ENCODE results near the gene VWCE.

VWCE gene

DNA sequence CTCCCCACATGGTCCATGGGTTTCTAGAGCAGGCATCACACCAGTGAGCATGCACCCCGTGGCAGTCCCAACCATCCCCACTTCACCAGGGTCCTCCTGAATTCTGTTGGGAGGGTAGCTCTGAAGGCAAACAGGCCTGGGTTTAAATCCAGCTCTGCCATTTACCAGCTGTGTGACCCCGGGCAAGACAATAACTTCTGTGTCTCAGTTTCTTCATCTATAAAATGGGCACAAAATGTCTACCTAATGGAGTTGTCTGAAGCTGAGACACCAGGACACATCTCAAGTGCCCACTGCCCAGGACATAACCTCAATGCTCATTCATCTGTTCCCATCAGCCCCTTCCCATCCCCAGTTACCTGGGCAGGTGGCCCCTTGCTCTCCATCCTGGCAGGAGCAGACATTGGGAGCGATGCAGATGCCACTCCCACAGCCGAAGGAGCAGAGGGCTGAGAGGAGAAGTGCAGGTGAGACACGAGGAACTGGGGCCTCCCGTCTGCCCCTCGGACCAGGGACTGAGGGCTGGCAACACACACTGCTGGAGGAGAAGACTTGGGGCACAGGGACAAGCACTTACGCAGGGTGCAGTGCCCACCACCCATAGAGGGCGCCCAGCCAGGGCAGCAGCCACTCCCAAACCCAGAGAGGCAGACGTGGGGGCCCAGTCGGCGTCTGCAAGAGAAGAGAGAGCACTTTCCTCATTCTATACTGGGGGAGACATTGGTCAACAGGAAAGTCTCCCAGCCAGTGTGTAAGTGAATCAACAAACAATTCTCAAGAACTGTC is 4.0 kb downstream of the VWCE start:
- DNase-seq (ENCODE audit: low spot score in 2 of 2) (no peak), ATAC-seq (replicated peaks; ENCODE audit: extremely low read depth, poor library complexity, severe bottlenecking) (no peak)
- H3K4me3 Mint-ChIP-seq, result no peak overlapping the region
- no peak overlapping the region for H3K27ac Mint-ChIP-seq (ENCODE audit: low read depth)
- no peaks in the 10 kb centered on the region for H3K9me3 Mint-ChIP-seq
- peaks cover 36% of the 10 kb centered on the region for H3K27me3 Mint-ChIP-seq
- H3K36me3 Mint-ChIP-seq (ENCODE audit: insufficient read depth), result peaks cover 3% of the 10 kb centered on the region
- H3K4me1 Mint-ChIP-seq, result peaks cover 12% of the 10 kb centered on the region

DNA sequence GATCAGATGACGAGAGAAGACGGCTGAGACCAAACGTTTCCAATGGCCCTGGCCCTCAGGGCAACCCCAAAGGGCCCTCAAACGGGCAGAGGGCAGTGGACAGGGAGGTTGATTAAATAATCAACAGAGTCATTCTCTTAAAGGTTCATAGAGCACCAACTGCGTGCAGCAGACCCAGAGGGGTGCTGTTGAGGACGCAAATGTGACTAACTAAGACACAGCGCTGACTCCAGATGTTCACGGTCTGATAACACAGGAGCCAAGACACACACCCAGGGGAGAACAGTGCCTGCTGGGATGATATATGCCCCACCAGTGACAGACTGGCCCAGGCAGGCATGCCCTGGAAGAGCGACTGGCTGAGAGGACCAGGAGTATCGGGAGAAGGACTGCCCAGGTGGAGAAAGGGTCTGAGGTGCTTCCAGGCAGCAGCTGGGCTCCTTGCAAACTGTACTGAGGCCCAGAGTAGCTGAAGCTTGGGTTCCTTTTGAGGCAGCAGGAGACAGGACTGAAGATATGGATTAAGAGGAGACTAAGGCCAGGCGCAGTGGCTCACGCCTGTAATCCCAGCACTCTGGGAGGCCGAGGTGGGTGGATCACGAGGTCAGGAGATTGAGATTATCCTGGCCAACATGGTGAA is 7.7 kb downstream of the VWCE start:
- DNase-seq (ENCODE audit: low spot score in 2 of 2) (no peak), ATAC-seq (replicated peaks; ENCODE audit: extremely low read depth, poor library complexity, severe bottlenecking) (no peak)
- no peaks in the 10 kb centered on the region for H3K4me1 Mint-ChIP-seq
- no peaks in the 10 kb centered on the region for H3K36me3 Mint-ChIP-seq (ENCODE audit: insufficient read depth)
- H3K27ac Mint-ChIP-seq (ENCODE audit: low read depth), result no peak overlapping the region
- no peak overlapping the region for H3K4me3 Mint-ChIP-seq
- peaks cover 5% of the 10 kb centered on the region for H3K9me3 Mint-ChIP-seq
- H3K27me3 Mint-ChIP-seq, result peaks cover 17% of the 10 kb centered on the region

DNA sequence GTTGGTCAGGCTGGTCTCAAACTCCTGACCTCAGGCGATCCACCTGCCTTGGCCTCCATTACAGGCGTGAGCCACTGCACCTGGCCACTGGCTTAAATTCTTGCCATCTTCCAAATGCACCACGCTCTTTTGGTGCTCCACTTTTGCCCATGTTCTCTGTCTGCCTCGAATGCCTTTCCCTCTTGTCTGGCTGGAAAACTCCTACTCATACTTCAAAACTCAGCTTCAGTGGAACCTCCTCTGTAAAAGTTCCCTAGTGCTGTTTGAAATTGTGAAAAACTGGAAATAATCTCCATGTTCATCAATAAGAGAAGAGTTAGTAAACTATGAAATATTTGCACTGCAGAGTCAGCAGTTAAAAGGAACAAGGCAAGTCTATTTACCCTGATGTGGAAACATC is 11.5 kb downstream of the VWCE start:
- H3K27ac Mint-ChIP-seq (ENCODE audit: low read depth), result no peak overlapping the region
- ATAC-seq (replicated peaks; ENCODE audit: extremely low read depth, poor library complexity, severe bottlenecking), result no peak
- no peaks in the 10 kb centered on the region for H3K36me3 Mint-ChIP-seq (ENCODE audit: insufficient read depth)
- H3K27me3 Mint-ChIP-seq, result peaks cover 9% of the 10 kb centered on the region
- no peak overlapping the region for H3K4me3 Mint-ChIP-seq
- H3K4me1 Mint-ChIP-seq, result peaks cover 5% of the 10 kb centered on the region
- peaks cover 5% of the 10 kb centered on the region for H3K9me3 Mint-ChIP-seq
- DNase-seq (ENCODE audit: low spot score in 2 of 2), result no peak

DNA sequence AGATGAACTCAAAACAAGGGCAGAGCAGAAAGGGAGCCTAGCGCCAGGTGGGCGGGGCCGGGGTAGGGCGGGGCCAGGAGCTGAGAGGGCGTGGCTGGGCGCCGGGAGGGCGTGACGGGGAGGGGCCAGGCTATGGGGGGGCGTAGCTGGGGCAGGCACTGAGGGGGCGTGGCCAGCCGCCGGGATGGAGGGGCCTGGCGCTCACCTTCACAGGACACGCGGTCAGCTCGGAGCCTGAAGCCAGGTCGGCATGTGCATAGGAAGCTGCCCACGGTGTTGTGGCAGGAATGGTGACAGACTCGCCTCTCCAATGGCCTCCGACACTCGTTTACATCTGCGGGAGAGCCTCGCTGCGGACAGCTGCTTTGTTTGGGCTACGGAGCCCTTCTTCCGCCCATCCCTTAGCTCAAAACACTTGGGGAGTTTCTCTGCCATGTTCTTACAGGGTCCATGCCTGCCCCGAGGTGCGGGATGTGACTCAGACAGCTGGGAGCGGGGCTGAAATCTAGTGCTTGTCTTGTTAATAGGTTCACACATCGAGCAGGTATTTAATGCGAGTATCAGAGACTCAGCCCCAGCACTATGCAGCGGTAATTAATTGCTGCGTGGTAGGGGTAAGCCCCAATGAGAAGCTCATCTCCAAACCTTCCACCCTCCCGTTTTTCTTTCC is 13.4 kb downstream of the VWCE start:
- Mint-ChIP-seq H3K4me3 (no peak overlapping the region), H3K36me3 (ENCODE audit: insufficient read depth) (no peaks in the 10 kb centered on the region), H3K4me1 (peaks cover 5% of the 10 kb centered on the region), H3K27me3 (peaks cover 10% of the 10 kb centered on the region), H3K27ac (ENCODE audit: low read depth) (no peak overlapping the region), H3K9me3 (peaks cover 5% of the 10 kb centered on the region)
- DNase-seq (ENCODE audit: low spot score in 2 of 2) (no peak), ATAC-seq (replicated peaks; ENCODE audit: extremely low read depth, poor library complexity, severe bottlenecking) (no peak)

DNA sequence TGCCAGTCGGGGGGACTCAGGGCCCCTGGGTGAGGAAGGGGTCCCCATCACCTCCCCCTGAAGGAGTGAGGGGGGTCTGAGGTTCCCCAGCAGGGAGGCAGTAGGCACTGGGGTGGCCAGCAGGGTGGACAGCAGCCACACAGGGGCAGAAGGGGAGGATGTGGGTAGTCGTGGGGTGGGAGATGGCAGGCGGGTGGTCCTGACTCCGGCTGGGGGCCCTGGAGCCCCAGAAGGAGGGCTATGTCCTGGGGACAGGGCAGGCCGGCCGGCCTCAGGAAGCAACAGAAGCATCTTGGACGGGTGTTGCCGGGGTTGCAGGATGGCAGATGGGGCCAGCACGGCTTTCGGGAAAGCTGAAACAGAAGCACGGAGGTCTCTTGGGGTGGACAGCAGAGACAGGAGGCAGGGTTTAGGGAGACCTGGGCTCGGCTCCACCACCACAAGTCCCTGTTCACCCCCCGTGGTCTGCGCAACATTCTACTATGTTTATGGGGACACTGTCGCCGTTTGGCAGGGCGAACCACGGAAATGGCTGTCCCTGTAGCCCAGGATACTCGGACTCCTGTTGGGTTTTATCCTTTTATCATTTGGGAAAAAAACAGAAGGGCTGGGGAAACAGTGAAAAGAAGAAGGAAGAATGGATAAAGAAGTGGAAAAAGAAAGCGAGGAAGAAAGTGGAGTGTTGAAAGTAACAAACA is 14.1 kb downstream of the VWCE start:
- Mint-ChIP-seq H3K4me3 (no peak overlapping the region), H3K27me3 (peaks cover 10% of the 10 kb centered on the region), H3K36me3 (ENCODE audit: insufficient read depth) (no peaks in the 10 kb centered on the region), H3K9me3 (peaks cover 5% of the 10 kb centered on the region), H3K4me1 (peaks cover 5% of the 10 kb centered on the region), H3K27ac (ENCODE audit: low read depth) (no peak overlapping the region)
- ATAC-seq (replicated peaks; ENCODE audit: extremely low read depth, poor library complexity, severe bottlenecking) (no peak), DNase-seq (ENCODE audit: low spot score in 2 of 2) (no peak)

DNA sequence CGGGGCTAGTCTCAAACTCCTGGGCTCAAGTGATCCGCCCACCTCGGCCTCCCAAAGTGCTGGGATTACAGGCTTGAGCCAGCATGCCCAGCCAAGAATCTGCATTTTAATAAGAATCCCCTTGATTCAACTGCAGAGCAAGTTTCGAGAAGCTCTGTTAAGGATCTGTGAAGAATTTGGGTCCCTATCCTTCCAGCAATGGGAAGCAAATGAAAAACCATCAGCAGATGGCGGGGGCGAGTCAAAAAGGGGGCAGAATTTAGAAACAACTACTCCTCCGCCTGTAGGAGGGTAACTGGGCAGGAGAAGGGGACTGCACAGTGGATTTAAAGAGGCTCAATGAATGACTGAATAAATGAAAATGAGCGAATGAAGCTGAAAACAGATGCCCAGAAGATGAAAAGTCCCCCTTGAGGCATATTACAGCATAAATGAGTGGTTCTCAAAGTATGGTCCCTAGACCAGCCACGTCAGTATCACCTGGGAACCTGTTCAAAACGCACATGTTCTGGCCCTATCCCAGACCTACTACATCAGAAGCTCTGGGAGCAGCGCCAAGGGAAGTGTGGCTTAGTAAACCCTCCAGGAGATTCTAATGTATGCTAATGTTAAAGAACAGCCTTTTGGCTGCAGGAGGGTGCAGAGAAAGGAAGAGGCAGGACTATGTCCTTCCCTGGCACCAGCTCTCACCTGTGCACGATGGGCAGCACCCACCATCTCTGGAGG is 15.0 kb downstream of the VWCE start:
- H3K9me3 Mint-ChIP-seq, result peaks cover 5% of the 10 kb centered on the region
- H3K4me3 Mint-ChIP-seq, result no peak overlapping the region
- peaks cover 5% of the 10 kb centered on the region for H3K4me1 Mint-ChIP-seq
- H3K36me3 Mint-ChIP-seq (ENCODE audit: insufficient read depth), result no peaks in the 10 kb centered on the region
- ATAC-seq (replicated peaks; ENCODE audit: extremely low read depth, poor library complexity, severe bottlenecking), result no peak
- H3K27ac Mint-ChIP-seq (ENCODE audit: low read depth), result no peak overlapping the region
- no peak for DNase-seq (ENCODE audit: low spot score in 2 of 2)
- H3K27me3 Mint-ChIP-seq, result peaks cover 10% of the 10 kb centered on the region

DNA sequence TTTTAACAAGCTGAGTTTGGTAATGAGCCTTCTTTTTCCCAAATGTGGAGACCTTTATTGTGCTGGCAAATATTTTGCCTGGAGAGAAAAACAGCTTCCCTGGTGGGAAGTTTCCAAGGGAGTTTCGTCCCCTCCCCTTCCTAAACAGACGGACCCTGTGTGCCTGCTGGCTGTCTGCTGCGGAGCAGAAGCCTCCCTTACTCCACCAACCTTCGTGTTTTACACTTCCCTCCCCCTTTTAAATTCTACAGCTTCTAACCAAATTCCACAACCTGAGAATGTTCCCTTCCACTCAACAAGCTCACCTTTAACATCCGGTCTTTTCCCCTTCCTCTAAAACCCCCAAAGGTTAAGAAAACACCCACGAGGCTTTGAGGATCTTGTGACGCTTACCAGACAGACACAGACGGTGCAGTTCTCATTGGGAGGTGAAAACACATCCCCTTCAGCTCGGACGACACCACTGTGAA is 17.1 kb downstream of the VWCE start:
- peaks cover 5% of the 10 kb centered on the region for H3K4me1 Mint-ChIP-seq
- H3K27me3 Mint-ChIP-seq, result peaks cover 10% of the 10 kb centered on the region
- no peaks in the 10 kb centered on the region for H3K9me3 Mint-ChIP-seq
- DNase-seq (ENCODE audit: low spot score in 2 of 2) (no peak), ATAC-seq (replicated peaks; ENCODE audit: extremely low read depth, poor library complexity, severe bottlenecking) (no peak)
- no peak overlapping the region for H3K4me3 Mint-ChIP-seq
- H3K36me3 Mint-ChIP-seq (ENCODE audit: insufficient read depth), result no peaks in the 10 kb centered on the region
- no peak overlapping the region for H3K27ac Mint-ChIP-seq (ENCODE audit: low read depth)

DNA sequence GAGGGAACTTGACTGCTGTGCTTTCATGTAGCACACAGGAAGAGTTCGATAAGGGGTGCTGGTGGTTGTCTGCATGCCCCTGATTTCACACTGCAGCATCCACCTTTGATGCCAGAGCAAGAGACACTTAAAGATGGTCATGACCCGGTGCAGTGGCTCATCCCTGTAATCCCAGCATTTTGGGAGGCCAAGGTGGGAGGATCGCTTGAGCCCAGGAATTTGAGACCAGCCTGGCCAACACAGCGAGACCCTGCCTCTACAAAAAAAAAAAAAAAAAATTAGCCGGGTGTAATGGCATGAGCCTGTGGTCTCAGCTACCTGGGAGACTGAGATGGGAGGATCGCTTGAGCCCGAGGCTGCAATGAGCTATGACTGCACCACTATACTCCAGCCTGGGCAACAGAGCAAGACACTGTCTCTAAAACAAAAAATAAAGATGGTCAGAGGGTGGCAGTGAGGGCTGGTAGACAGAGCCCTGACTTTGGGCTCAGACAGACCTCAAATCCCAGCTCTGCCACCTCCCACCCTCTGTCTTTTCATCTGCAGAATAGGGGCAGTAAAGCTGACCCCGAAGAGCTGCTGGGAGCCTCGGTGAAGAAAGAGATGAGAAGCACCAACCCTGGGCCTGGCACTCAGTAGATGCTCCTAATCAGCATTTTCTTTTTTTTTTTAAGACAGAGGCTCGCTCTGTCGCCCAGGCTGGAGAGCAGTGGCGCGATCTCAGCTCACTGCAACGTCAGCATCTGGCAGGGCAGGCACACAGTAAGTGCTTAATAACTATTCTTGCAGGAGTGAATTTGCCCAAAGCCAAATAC is 17.7 kb downstream of the VWCE start:
- H3K4me3 Mint-ChIP-seq, result no peak overlapping the region
- peaks cover 5% of the 10 kb centered on the region for H3K4me1 Mint-ChIP-seq
- H3K27me3 Mint-ChIP-seq, result peaks cover 10% of the 10 kb centered on the region
- no peaks in the 10 kb centered on the region for H3K36me3 Mint-ChIP-seq (ENCODE audit: insufficient read depth)
- DNase-seq (ENCODE audit: low spot score in 2 of 2) (no peak), ATAC-seq (replicated peaks; ENCODE audit: extremely low read depth, poor library complexity, severe bottlenecking) (no peak)
- no peak overlapping the region for H3K27ac Mint-ChIP-seq (ENCODE audit: low read depth)
- no peaks in the 10 kb centered on the region for H3K9me3 Mint-ChIP-seq

DNA sequence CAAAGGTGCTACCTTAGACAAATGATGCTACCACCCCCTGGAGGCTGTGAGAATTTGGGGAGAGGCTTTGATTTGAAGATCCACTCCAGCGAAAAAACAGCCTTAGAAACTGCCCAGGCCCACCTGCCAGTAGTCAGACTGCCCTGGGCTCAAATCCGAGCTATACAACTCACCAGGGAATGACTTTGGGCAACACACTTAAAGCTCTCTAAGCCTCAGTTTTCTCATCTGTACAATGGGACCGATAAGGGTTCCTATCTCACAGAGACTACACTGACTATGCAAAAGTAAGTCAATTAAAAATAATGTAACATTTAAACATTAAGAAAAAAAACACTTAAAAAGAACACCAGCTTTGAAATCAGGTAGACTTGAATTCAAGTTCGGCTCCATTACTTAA is 19.9 kb downstream of the VWCE start:
- no peaks in the 10 kb centered on the region for H3K4me1 Mint-ChIP-seq
- no peak for DNase-seq (ENCODE audit: low spot score in 2 of 2)

DNA sequence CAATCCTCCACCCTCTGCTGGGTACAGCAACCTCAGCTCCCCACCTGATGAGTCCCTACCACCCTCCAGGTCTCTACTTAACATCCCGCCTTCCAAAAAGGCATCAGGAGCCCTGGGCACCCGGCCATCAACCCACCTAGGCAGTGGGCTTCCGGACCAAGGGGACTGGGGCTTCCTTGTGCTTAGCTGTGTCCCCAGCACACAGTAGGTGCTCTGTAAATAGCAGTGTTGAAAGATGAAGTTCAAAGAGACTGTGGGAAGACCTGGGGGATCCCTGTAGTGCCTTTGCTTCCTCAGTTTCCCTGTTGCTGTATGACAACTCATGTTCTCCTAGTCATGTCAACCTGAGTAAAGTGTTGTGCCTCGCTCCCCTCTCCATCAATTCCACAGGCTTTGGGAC is 21.0 kb downstream of the VWCE start:
- peaks cover 10% of the 10 kb centered on the region for H3K27me3 Mint-ChIP-seq
- ATAC-seq (replicated peaks; ENCODE audit: extremely low read depth, poor library complexity, severe bottlenecking) (no peak), DNase-seq (ENCODE audit: low spot score in 2 of 2) (no peak)
- H3K4me3 Mint-ChIP-seq, result no peak overlapping the region
- no peaks in the 10 kb centered on the region for H3K9me3 Mint-ChIP-seq
- H3K27ac Mint-ChIP-seq (ENCODE audit: low read depth), result no peak overlapping the region
- no peaks in the 10 kb centered on the region for H3K36me3 Mint-ChIP-seq (ENCODE audit: insufficient read depth)
- H3K4me1 Mint-ChIP-seq, result no peaks in the 10 kb centered on the region

More for the DNA sequence above, 19.9 kb downstream of the VWCE start:
- H3K27ac Mint-ChIP-seq (ENCODE audit: low read depth), result no peak overlapping the region
- no peaks in the 10 kb centered on the region for H3K9me3 Mint-ChIP-seq
- peaks cover 10% of the 10 kb centered on the region for H3K27me3 Mint-ChIP-seq
- no peak overlapping the region for H3K4me3 Mint-ChIP-seq
- no peaks in the 10 kb centered on the region for H3K36me3 Mint-ChIP-seq (ENCODE audit: insufficient read depth)
- no peak for ATAC-seq (replicated peaks; ENCODE audit: extremely low read depth, poor library complexity, severe bottlenecking)

DNA sequence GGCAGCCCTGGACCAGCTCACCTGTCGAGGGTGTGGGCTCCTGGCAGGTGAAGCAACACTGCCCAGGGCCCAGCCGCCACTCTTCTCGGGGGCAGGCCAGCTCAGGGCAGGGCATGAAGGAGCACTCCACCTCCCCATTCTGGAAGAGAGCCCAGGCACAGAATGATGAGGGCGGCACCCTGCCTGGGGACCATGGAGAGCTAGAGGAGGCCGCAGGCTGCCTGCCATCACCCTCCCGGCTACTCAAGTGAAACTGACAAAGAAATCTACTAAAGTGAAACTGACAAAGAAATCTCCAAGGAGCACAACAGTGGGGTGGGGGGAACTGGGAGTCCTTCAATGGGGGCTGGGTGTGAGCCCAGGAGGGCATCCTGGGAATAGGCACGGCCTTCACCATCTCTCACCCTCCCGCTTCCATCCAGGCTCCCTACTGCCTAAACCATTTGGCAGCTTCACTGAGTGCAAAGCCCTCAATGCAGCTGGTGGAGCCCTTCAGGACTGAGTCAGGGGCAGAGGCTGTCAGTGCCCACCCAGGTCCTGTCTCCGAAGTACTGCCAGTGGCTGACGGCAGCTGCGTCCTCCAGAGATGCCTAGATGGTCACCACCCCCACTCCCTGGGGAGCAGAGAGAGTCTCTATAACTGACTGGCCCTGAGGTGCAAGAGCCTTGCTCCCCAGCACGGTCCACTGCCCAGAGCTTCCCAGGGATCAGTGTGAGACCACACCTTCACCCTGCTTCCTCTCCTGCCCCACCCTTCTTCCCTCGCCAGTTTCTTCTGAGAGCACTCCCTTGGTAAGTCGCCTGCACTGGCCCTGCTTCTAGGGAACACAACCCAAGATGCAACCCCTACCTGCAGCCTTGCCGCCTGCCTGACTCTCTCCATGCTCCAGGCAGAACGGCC is 21.7 kb downstream of the VWCE start:
- Mint-ChIP-seq H3K4me1 (no peaks in the 10 kb centered on the region), H3K4me3 (no peak overlapping the region), H3K36me3 (ENCODE audit: insufficient read depth) (no peaks in the 10 kb centered on the region), H3K27me3 (peaks cover 7% of the 10 kb centered on the region), H3K9me3 (no peaks in the 10 kb centered on the region), H3K27ac (ENCODE audit: low read depth) (no peak overlapping the region)
- DNase-seq (ENCODE audit: low spot score in 2 of 2), result no peak
- no peak for ATAC-seq (replicated peaks; ENCODE audit: extremely low read depth, poor library complexity, severe bottlenecking)

All from central memory CD8-positive, alpha-beta T cell (primary cell).